HG02678 (cell line): ENCODE measurements around the gene CYYR1.
"Not testable (repeated sequence)": the region's sequence is repeated elsewhere in the genome, so short reads cannot be mapped to it uniquely, and the experiment has no call there.

ENCODE experiments used
- ATAC-seq: cut with Tn5 transposase; IDR thresholded peaks from one replicate; pipeline ENCODE4 v1.9.1; 2021; ENCODE audit warnings: mild to moderate bottlenecking, moderate library complexity; ENCODE audit not compliant: unreplicated experiment

Gene CYYR1

GRCh38 chr21:26491663-26492062 is 81.4 kb downstream of the CYYR1 start:
- ATAC-seq, result no peak

- no peak for ATAC-seq
Measured at GRCh38 chr21:26490771-26491170, 82.3 kb downstream of the CYYR1 start.

DNA sequence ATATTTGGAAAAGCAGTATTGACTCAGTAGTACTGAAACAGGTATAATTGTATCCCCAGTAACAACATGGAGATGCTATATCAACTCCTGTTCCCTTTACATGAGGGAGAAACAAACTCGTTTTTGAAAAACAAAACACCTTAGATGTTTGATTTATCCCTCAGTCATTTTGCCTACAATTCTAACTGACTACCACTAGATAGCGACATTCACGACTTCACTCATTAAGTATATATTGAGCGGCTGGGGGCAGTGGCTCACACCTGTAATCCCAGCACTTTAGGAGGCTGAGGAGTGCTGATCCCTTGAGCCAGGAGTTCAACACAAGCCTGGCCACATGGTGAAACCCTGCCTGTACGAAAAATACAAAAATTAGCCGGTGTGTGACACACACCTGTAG is 83.3 kb downstream of the CYYR1 start:
- no peak for ATAC-seq

DNA sequence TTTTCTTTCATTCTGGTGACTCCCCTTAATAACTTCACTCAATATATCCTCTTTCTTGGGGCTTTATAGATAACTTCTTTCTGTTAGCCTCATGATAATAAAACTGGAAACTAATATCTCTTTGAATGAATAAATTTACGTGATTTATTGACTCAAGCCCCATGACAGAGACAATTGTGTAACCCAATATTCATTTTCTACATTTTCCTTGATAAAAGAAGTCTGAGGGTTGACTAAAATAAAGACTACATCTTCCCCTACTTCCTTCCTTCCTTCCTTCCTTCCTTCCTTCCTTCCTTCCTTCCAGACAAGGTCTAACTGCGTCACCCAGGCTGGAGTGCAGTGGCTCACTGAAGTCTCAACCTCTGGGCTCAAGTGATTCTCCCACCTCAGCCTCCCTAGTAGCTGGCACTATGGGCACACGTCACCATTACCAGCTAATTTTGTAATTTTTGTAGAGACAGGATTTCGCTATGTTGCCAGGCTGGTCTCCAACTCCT is 85.1 kb downstream of the CYYR1 start:
- ATAC-seq, result no peak

- ATAC-seq, result peak; percentile 61
Measured at GRCh38 chr21:26473471-26473870, 99.6 kb downstream of the CYYR1 start.

DNA sequence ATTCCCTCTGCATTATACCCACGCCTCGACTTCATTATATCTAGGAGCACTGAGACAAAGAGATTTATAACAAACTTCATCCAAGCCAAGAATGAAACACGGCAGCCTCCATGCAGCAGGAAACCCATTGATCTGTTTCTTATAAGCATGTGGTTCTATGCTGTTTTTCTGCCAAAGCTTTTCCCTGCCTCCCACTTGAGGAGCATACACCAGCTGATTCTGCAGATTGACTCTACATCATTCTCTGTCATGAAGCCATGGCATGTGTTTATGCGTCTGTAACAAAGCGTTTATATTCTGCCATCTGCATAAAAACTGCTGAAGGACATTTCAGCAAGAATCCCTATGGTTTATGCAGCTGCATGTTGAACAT is 102.0 kb downstream of the CYYR1 start:
- no peak for ATAC-seq

- ATAC-seq, result no peak
Measured at GRCh38 chr21:26470351-26471098, 102.6 kb downstream of the CYYR1 start.

DNA sequence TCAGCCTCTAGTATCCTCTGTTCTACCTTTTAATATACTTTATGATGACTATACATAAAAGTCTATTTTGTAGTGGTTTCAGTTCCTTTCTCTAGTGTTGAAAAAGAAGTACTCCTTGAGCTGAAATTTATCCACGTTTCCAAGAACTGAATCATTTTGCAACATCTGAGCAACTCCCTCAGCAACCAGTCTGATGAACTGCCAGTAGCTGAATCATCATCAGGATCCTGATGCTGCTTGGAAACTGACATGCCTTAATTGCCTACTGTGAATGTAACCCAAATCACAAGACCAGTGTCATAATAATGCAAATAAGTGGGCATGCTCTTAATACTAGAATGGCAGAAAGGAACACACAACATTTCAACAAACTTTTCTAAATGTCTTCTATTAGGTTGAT is 103.3 kb downstream of the CYYR1 start:
- no peak for ATAC-seq

DNA sequence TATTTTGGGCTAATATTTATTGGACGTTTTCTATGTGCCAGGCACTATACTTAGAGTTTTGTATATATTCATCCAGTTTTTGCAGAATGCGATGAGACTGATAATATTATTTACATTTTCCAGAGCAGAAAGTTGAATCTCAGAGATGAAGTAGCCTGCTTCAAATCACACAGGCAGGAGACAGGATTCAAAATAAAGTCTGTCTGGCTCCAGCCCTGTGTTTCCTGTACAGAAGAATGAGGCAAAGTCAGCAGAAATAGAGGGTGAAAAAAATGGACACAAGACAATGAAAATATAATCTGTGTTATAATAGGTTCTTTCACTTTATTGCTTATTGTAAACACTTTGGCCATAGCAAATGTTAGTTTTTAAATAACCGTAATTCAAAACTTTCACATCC is 107.2 kb downstream of the CYYR1 start:
- ATAC-seq, result no peak

DNA sequence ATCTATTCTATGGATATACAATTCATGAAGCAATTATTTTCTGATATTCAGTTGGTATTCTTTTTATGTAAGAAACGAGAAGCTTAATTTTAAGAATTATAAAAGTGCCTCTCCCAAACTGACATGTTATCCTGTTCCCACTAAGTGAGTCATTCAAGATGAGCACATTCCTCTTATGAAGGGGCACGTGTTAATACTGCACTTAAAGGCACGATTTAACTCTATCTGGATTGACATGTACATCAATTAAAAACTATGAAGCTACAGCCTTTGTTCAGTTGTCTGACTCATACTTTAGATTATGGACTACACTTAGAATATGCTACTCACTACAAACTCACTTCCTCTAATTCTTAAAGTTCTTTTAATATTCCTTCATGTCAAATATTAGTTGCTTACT is 111.6 kb downstream of the CYYR1 start:
- no peak for ATAC-seq

- no peak for ATAC-seq
Measured at GRCh38 chr21:26460621-26461020, 112.5 kb downstream of the CYYR1 start.

- ATAC-seq, result not testable (repeated sequence)
Measured at GRCh38 chr21:26458854-26459253, 114.2 kb downstream of the CYYR1 start.

DNA sequence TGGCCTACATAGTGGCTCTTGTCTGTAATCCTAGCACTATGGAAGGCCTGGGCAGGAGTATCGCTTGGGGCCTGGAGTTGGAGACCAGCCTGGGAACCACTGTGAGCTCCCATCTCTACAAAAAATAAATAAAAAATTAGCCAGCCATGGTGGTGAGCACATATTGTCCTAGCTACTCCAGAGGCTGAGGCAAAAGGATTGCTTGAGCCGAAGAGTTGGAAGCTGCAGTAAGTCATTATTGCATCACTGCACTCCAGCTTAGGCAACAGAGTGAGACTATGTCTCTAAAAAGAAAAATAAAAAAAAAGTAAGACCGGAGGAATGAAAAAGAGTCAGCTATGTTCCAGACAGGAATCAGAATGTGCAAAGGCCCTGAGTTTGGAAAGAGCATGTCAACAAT is 115.3 kb downstream of the CYYR1 start:
- ATAC-seq, result no peak

DNA sequence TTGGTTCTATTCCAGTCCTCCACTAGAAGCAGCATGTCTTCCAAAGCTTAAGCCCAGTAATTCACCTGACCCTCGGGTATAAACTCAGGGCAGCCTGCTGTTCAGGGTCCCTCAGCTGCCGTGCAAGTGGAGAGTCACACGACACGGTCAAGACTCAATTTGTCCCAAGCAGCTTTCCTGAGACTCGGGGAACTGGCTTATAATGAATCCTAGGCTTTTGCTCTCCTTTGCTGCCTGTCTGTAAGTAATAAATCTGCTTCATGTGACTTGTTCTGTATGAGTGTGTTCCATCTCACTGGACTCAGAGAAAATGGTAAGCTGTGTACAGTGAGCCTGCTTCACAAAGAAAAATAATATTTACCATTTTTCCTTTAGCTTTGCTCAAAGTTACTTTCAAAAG is 119.8 kb downstream of the CYYR1 start:
- no peak for ATAC-seq

DNA sequence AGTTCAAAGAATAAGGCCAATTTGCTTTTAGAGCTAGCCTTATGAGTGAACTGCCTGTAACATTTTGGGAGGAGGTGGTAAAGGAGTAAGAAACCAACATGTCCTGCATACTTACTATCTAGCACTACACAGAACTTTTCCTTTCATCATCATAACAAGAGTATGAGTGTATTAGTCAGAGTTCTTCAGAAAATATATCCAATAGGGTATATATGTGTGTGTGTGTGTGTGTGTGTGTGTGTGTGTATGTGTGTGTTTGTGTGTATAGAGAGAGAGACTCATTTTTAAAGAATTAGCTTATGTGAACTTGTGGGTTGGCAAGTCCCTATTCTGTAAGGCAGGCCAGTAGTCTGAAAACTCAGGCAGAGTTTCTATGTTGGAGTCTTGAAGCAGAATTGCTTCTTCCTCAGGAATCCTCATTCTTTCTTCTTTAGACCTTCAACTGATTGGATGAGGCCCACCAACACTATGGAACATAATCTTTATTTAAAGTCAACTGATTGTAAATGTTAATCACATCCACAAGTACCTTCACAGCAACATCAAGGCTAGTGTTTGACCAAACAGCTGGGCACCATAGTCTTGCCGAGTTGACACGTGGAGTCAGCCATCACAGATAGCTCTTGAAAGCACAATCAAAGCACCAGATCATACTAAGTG is 121.9 kb downstream of the CYYR1 start:
- no peak for ATAC-seq

GRCh38 chr21:26449161-26449560 is 123.9 kb downstream of the CYYR1 start:
- ATAC-seq, result no peak

GRCh38 chr21:26448751-26449150 is 124.3 kb downstream of the CYYR1 start:
- ATAC-seq, result no peak

DNA sequence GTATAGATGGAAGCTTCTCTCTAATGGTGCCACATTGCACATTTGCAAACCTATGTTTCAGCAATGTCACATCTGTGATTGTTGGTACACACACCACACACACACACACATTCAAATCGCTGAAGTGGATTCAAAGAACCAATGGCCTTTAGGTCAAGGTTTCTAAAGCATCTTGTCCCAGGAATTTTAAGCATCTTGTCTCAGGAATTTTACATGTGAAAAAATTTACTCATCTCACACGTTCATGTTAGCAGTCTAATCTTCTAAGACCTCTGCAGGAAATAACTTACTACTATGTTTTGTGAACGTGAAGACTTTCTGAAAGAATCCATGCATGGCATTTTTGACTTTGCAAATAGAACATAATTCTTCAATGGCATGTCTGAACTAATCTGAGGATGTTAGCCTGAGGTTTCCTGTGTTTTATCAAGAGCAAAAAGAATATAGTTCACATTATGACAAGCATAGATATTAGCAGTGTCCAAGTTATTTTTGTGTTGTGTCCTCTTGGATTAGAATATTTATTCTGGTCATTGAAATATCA is 125.1 kb downstream of the CYYR1 start:
- no peak for ATAC-seq

DNA sequence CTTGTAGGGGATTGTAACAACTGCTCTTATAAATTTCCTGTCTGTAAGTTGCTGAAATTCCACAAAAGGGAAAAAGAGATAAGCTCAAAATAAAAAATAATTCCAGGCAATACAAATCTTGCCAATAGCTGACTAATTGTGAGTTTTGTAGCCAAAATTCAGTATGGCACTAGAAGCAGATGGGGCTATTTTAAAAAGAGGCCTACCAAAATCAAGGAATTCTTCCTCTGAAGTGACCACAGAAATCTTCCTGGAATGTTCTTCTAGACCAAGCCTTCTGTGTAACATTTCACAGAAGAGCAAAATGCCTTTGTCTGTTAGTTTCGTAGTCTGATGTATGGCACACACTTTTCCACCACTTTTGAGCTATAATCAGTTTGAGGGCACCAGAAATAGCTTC is 127.6 kb downstream of the CYYR1 start:
- ATAC-seq, result no peak

DNA sequence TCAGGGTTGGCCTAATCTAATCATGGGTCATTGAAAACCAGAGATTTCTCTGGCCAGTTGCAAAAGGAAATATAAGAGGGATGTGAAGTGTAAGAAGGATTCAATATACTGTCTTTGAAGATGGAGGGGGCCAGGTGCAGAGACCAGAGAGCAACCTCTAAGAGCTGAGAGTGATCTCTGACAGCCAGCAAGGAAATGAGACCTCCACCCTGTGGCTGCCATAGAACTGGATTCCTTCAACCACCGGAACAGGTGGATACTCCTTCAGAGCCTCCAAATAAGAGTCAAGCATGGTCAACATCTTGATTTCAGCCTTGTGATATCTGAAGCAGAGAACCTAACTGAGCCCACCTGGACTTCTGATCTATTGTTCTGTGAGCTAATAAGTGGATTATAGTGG is 128.4 kb downstream of the CYYR1 start:
- no peak for ATAC-seq

DNA sequence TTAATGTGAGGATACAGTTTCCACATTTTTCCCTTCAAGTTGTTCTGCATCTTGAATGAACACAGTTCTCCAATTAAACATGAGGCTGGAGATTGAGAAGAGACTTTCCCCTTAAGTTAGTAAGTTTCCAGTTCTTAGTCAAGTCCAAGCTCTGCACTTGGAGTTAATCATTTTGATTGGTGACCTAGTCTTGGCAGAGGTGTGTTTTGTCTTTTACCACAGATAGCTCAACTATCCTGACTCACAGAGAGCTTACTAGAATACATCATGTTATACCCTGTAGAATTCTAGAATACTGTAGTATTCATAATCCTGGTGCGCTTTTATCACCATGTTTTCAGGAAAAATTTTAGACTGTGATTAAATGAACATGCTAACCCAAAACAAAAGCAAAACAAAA is 129.2 kb downstream of the CYYR1 start:
- no peak for ATAC-seq

DNA sequence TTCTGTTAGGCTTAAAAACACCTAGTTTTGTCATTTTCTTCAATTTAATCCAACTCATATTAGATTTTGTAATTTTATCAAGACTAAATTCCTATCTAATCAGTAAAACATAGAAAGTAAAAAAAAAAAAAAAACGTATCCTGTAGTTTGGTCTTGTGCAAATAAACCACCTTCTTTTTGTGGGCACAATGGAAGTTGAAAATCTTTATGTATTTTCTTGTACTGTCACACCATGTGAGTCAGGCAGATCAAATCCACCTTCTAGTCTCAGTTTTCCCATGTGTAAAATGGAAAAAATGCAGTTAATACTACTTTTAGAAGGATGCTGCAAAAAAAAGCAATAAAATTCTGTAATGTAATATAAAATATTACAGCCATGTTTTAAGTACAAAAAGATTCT is 129.8 kb downstream of the CYYR1 start:
- no peak for ATAC-seq
